SK-N-SH (cell line): Measurements from ENCODE around the gene EPHA3.

ENCODE experiments used
- CTCF ChIP-seq: fragments of 200-600 bp; sonication (generic); IDR thresholded peaks from 2 replicates; pipeline ENCODE4 v1.6.1; 2017; ENCODE audit warnings: antibody characterized with exemption, mild to moderate bottlenecking, moderate library complexity
- EP300 ChIP-seq, 2 experiments: IDR thresholded peaks; 2 replicates each; pipeline versions ENCODE4 v1.4.0 to v1.6.1; 2012; ENCODE audit warnings: borderline replicate concordance in 1 of 2, low read depth in 1 of 2, low read length in 1 of 2
- EZH2phosphoT487 ChIP-seq: fragments of 200-600 bp; sonication (generic); IDR thresholded peaks from 2 replicates; pipeline ENCODE4 v1.6.1; 2017; ENCODE audit warnings: low read depth, mixed run types, mild to moderate bottlenecking, antibody characterized with exemption, moderate library complexity, borderline replicate concordance
- MAX ChIP-seq: IDR thresholded peaks from 2 replicates; pipeline ENCODE4 v1.4.0; 2012; ENCODE audit warnings: low read depth
- NRF1 ChIP-seq: IDR thresholded peaks from 2 replicates; pipeline ENCODE4 v1.6.1; 2012; ENCODE audit warnings: low read depth, mild to moderate bottlenecking, low read length
- RCOR1 ChIP-seq: fragments of 150-350 bp; IDR thresholded peaks from 2 replicates; pipeline ENCODE4 v1.6.1; 2017; ENCODE audit warnings: antibody characterized with exemption, low read length
- REST ChIP-seq: IDR thresholded peaks from 2 replicates; pipeline ENCODE4 v1.6.1; 2012; ENCODE audit warnings: mild to moderate bottlenecking, low read depth, low read length, moderate library complexity
- USF2 ChIP-seq: fragments of 150-350 bp; IDR thresholded peaks from 2 replicates; pipeline ENCODE4 v1.6.1; 2017; ENCODE audit warnings: antibody characterized with exemption, low read length, low read depth, borderline replicate concordance

GRCh38 chr3:89446593-89446992 lies 339.2 kb downstream of the EPHA3 start:
- TF ChIP-seq NRF1 (no peak), RCOR1 (no peak), CTCF (no peak), EZH2phosphoT487 (no peak), MAX (no peak), REST (no peak), EP300 (IDR thresholded peaks at IDR 0.05; ENCODE audit: borderline replicate concordance in 1 of 2, low read depth in 1 of 2, low read length in 1 of 2) (no peak), USF2 (no peak)
